MG63 (cell line): ENCODE results near the gene RBL1. TPM values are rescaled to one million over a fixed set of nuclear protein-coding genes. Genes with fewer than 3 reads are reported as not detected.
A peak's percentile ranks its signal among the peaks of the same experiment; 100 is the strongest.
"Not testable (repeated sequence)": the region's sequence is repeated elsewhere in the genome, so short reads cannot be mapped to it uniquely, and the experiment has no call there.

ENCODE experiments used
- DNase-seq: peaks from one replicate; pipeline ENCODE4 v3.0.0-alpha.2; 2020
- H3K27me3 ChIP-seq: fragments of 250-450 bp; sonication (Bioruptor Pico); 2 replicates; pipeline ENCODE4 v1.5.1; 2020; ENCODE audit warnings: mild to moderate bottlenecking, moderate library complexity
- H3K36me3 ChIP-seq: fragments of 250-450 bp; sonication (Bioruptor Pico); 2 replicates; pipeline ENCODE4 v1.5.1; 2020; ENCODE audit warnings: mild to moderate bottlenecking, moderate library complexity
- H3K4me3 ChIP-seq: fragments of 250-450 bp; sonication (Bioruptor Pico); 2 replicates; pipeline ENCODE4 v1.5.1; 2020; ENCODE audit warnings: mild to moderate bottlenecking, moderate library complexity
- H3K9me3 ChIP-seq: fragments of 250-450 bp; sonication (Bioruptor Pico); 2 replicates; pipeline ENCODE4 v1.5.1; 2020; ENCODE audit warnings: mild to moderate bottlenecking, moderate library complexity
- total RNA-seq: library from RNA; depleted of rRNA; stranded (reverse); fragments of >200 nt; shearing (Covaris generic); gene quantifications from 2 replicates; pipeline ENCODE4 v1.2.3, GENCODE V29; 2014; ENCODE audit warnings: low replicate concordance

RBL1 gene
- total RNA-seq, 1 experiment from 2014 or later, result 11.1 TPM

GRCh38 chr20:37020636-37021035 lies 75.2 kb downstream of the RBL1 start:
- Histone ChIP-seq H3K36me3 (peaks cover 46% of the 10 kb centered on the region), H3K27me3 (no peaks in the 10 kb centered on the region), H3K4me3 (no peak overlapping the region), H3K9me3 (no peaks in the 10 kb centered on the region)
- no peak for DNase-seq

- not testable (repeated sequence) for H3K27me3 ChIP-seq, H3K4me3 ChIP-seq, H3K9me3 ChIP-seq, DNase-seq
- H3K36me3 ChIP-seq, result peaks cover 35% of the 10 kb centered on the region
Observed at GRCh38 chr20:37012631-37013030, 83.2 kb downstream of the RBL1 start.

- peaks cover 39% of the 10 kb centered on the region for H3K36me3 ChIP-seq
- H3K27me3 ChIP-seq, H3K4me3 ChIP-seq, H3K9me3 ChIP-seq, DNase-seq: not testable (repeated sequence)
Observed at GRCh38 chr20:37011858-37012257, 83.9 kb downstream of the RBL1 start.

- no peak for DNase-seq
- H3K4me3 ChIP-seq, result no peak overlapping the region
- peaks cover 36% of the 10 kb centered on the region for H3K36me3 ChIP-seq
- H3K27me3 ChIP-seq, result no peaks in the 10 kb centered on the region
- H3K9me3 ChIP-seq, result no peaks in the 10 kb centered on the region
Observed at GRCh38 chr20:37011147-37011546, 84.7 kb downstream of the RBL1 start.

- Histone ChIP-seq H3K9me3 (no peaks in the 10 kb centered on the region), H3K27me3 (no peaks in the 10 kb centered on the region), H3K4me3 (no peak overlapping the region), H3K36me3 (peaks cover 33% of the 10 kb centered on the region)
- DNase-seq, result no peak
Observed at GRCh38 chr20:37007898-37008649, 87.7 kb downstream of the RBL1 start.

- DNase-seq, H3K9me3 ChIP-seq, H3K4me3 ChIP-seq, H3K27me3 ChIP-seq: not testable (repeated sequence)
- H3K36me3 ChIP-seq, result peaks cover 32% of the 10 kb centered on the region
Observed at GRCh38 chr20:37005062-37005942, 90.5 kb downstream of the RBL1 start.

- H3K9me3 ChIP-seq, H3K4me3 ChIP-seq, DNase-seq, H3K27me3 ChIP-seq: not testable (repeated sequence)
- H3K36me3 ChIP-seq, result peaks cover 39% of the 10 kb centered on the region
Observed at GRCh38 chr20:37001634-37002033, 94.2 kb downstream of the RBL1 start.

GRCh38 chr20:37000171-37000570 lies 95.6 kb downstream of the RBL1 start:
- H3K27me3 ChIP-seq, H3K9me3 ChIP-seq, H3K4me3 ChIP-seq, DNase-seq: not testable (repeated sequence)
- H3K36me3 ChIP-seq, result peaks cover 53% of the 10 kb centered on the region

GRCh38 chr20:36998652-36999051 lies 97.1 kb downstream of the RBL1 start:
- Histone ChIP-seq H3K27me3 (no peaks in the 10 kb centered on the region), H3K36me3 (peaks cover 64% of the 10 kb centered on the region), H3K9me3 (peaks cover 17% of the 10 kb centered on the region), H3K4me3 (no peak overlapping the region)
- no peak for DNase-seq

GRCh38 chr20:36997121-36997520 lies 98.7 kb downstream of the RBL1 start:
- peaks cover 25% of the 10 kb centered on the region for H3K9me3 ChIP-seq
- no peak for DNase-seq

GRCh38 chr20:36994221-36994620 lies 101.6 kb downstream of the RBL1 start:
- H3K27me3 ChIP-seq, DNase-seq, H3K4me3 ChIP-seq: not testable (repeated sequence)
- Histone ChIP-seq H3K36me3 (peaks cover 56% of the 10 kb centered on the region), H3K9me3 (peaks cover 25% of the 10 kb centered on the region)

More at GRCh38 chr20:36997121-36997520, 98.7 kb downstream of the RBL1 start:
- Histone ChIP-seq H3K27me3 (no peaks in the 10 kb centered on the region), H3K36me3 (peaks cover 56% of the 10 kb centered on the region), H3K4me3 (no peak overlapping the region)

GRCh38 chr20:36992802-36993334 lies 102.9 kb downstream of the RBL1 start:
- no peak for DNase-seq
- H3K4me3 ChIP-seq, result no peak overlapping the region
- H3K9me3 ChIP-seq, result peaks cover 25% of the 10 kb centered on the region
- peaks cover 45% of the 10 kb centered on the region for H3K36me3 ChIP-seq
- H3K27me3 ChIP-seq, result no peaks in the 10 kb centered on the region

- no peak overlapping the region for H3K4me3 ChIP-seq
Observed at GRCh38 chr20:36991703-36992102, 104.1 kb downstream of the RBL1 start.

GRCh38 chr20:36989797-36990196 lies 106.0 kb downstream of the RBL1 start:
- H3K4me3 ChIP-seq, result no peak overlapping the region
- peaks cover 15% of the 10 kb centered on the region for H3K9me3 ChIP-seq
- no peaks in the 10 kb centered on the region for H3K27me3 ChIP-seq
- DNase-seq, result no peak
- H3K36me3 ChIP-seq, result peaks cover 16% of the 10 kb centered on the region

More at GRCh38 chr20:36991703-36992102, 104.1 kb downstream of the RBL1 start:
- peaks cover 36% of the 10 kb centered on the region for H3K36me3 ChIP-seq
- no peaks in the 10 kb centered on the region for H3K27me3 ChIP-seq
- peaks cover 19% of the 10 kb centered on the region for H3K9me3 ChIP-seq
- no peak for DNase-seq

GRCh38 chr20:36988494-36988966 lies 107.3 kb downstream of the RBL1 start:
- Histone ChIP-seq H3K36me3 (peaks cover 4% of the 10 kb centered on the region; the same call in 1 of the 2 replicates), H3K4me3 (no peak overlapping the region), H3K9me3 (peaks cover 7% of the 10 kb centered on the region), H3K27me3 (no peaks in the 10 kb centered on the region)
- DNase-seq, result peak; percentile 29

- Histone ChIP-seq H3K4me3 (no peak overlapping the region), H3K27me3 (no peaks in the 10 kb centered on the region)
Observed at GRCh38 chr20:36984257-36984638, 111.5 kb downstream of the RBL1 start.

More at GRCh38 chr20:36984257-36984638, 111.5 kb downstream of the RBL1 start:
- DNase-seq, result no peak
- Histone ChIP-seq H3K36me3 (no peaks in the 10 kb centered on the region), H3K9me3 (no peaks in the 10 kb centered on the region)
